ENCODE measurements around the gene HOXA7.

HOXA7 gene

DNA sequence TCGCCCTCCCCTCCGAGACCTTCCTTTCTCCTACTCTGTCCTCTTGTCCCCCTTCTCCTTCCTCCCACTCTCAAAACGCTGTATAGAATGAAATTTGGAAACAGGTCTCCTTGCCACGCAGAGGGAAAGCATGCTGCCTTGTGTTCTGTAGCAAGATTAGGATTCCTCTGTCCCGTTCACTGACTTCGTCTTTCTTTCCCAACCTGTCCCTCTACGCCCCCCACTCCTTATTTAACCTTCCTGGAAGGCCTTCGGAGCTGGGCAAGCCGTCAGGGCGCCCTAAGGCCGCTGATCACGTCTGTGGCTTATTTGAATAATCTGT, 7.5 kb upstream of the HOXA7 start:
- peaks cover 56 to 83% of the 10 kb centered on the region in 2 experiments for H3K4me1 ChIP-seq (ENCODE audit: control insufficient read depth in 1 of 2, insufficient read depth in 1 of 2, low read depth in 1 of 2, low read length in 1 of 2)
- H3K27ac ChIP-seq: no peak overlapping the region
- H3K36me3 ChIP-seq: no peaks in the 10 kb centered on the region
- peak overlapping the region; percentile 54 to 68 for H3K4me3 ChIP-seq (ENCODE audit: low read depth in 1 of 2, low read length in 1 of 2)
- H3K27me3 ChIP-seq: peaks cover 100% of the 10 kb centered on the region
- TF ChIP-seq, protein P1, sequence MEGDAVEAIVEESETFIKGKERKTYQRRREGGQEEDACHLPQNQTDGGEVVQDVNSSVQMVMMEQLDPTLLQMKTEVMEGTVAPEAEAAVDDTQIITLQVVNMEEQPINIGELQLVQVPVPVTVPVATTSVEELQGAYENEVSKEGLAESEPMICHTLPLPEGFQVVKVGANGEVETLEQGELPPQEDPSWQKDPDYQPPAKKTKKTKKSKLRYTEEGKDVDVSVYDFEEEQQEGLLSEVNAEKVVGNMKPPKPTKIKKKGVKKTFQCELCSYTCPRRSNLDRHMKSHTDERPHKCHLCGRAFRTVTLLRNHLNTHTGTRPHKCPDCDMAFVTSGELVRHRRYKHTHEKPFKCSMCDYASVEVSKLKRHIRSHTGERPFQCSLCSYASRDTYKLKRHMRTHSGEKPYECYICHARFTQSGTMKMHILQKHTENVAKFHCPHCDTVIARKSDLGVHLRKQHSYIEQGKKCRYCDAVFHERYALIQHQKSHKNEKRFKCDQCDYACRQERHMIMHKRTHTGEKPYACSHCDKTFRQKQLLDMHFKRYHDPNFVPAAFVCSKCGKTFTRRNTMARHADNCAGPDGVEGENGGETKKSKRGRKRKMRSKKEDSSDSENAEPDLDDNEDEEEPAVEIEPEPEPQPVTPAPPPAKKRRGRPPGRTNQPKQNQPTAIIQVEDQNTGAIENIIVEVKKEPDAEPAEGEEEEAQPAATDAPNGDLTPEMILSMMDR (IDR thresholded peaks at IDR 0.05): no peak
- no peaks in the 10 kb centered on the region for H3K9me3 ChIP-seq

DNA sequence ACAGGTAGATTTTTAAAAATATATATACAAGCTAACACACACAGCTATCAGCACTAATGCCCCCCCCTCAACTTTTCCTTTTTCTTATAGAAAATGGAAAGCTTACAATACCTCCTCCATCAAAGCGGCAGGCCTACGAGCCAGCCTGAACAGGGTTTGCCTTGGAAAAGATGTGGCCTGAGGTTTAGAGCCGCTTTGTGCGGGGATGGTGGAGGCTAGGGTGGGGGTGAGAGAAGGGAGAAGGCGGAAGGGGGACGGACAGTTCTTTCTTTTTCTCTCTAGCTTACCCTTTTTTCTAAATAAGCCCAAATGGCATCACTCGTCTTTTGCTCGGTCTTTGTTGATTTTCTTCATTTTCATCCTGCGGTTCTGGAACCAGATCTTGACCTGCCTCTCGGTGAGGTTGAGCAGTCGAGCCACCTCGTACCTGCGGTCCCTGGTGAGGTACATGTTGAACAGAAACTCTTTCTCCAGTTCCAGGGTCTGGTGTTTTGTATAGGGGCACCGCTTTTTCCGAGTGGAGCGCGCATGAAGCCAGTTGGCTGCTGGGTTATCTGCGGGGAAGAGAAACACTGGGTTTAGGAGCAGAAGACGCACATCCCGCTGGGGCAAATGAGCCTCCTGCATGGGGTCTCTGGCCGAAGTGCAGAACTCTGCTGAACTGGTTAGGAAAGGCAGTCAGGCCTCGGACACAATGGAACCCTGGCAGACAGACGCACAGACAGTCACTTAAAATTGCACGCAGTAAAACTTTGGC, 7.0 kb upstream of the HOXA7 start:
- Histone ChIP-seq H3K4me1 (ENCODE audit: control insufficient read depth in 1 of 2, insufficient read depth in 1 of 2, low read depth in 1 of 2, low read length in 1 of 2) (peaks cover 56 to 83% of the 10 kb centered on the region in 2 experiments), H3K9me3 (no peaks in the 10 kb centered on the region), H3K36me3 (no peaks in the 10 kb centered on the region), H3K4me3 (ENCODE audit: low read depth in 1 of 2, low read length in 1 of 2) (peak overlapping the region in 1 of 2 experiments; percentile 68), H3K27me3 (peaks cover 100% of the 10 kb centered on the region), H3K27ac (no peak overlapping the region)
- TF ChIP-seq, protein P1 (IDR thresholded peaks at IDR 0.05): no peak

DNA sequence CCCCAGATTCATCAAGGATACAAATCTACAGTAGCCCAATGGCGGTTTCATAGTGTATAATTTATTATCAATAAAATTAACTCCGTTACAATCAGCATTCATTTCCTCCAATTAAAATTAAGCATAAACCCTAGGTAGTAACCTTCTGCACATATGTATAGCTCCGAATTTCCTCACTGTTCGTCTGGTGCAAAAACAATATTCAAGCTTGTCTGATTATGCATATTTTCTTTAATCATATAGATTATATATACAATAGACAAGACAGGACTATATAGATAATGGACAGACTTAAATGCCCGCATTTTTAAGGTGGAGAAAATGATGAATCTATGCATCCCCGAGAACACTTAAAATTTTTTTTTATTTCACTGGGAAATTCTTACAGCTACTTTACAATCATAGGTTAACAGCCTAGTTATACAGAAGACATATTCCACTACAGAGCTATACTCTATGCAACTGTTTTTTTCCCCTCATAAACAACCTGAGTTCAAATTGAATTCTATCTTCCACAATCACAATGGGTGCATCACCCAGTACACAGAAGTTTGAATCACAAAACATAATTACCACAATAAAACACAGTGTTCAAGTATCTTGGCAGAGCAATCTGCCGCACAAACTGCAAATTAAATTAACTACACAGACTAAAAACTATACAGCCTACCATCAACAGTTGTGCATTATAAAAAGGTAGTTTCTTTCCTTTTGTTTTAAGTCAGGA, 6.2 kb upstream of the HOXA7 start:
- no peak overlapping the region for H3K27ac ChIP-seq
- H3K4me1 ChIP-seq (ENCODE audit: control insufficient read depth in 1 of 2, insufficient read depth in 1 of 2, low read depth in 1 of 2, low read length in 1 of 2): peaks cover 56 to 82% of the 10 kb centered on the region in 2 experiments
- TF ChIP-seq, protein P1 (IDR thresholded peaks at IDR 0.05): no peak
- H3K4me3 ChIP-seq (ENCODE audit: low read depth in 1 of 2, low read length in 1 of 2): no peak overlapping the region
- H3K27me3 ChIP-seq: peaks cover 100% of the 10 kb centered on the region
- H3K36me3 ChIP-seq: no peaks in the 10 kb centered on the region
- H3K9me3 ChIP-seq: no peaks in the 10 kb centered on the region

DNA sequence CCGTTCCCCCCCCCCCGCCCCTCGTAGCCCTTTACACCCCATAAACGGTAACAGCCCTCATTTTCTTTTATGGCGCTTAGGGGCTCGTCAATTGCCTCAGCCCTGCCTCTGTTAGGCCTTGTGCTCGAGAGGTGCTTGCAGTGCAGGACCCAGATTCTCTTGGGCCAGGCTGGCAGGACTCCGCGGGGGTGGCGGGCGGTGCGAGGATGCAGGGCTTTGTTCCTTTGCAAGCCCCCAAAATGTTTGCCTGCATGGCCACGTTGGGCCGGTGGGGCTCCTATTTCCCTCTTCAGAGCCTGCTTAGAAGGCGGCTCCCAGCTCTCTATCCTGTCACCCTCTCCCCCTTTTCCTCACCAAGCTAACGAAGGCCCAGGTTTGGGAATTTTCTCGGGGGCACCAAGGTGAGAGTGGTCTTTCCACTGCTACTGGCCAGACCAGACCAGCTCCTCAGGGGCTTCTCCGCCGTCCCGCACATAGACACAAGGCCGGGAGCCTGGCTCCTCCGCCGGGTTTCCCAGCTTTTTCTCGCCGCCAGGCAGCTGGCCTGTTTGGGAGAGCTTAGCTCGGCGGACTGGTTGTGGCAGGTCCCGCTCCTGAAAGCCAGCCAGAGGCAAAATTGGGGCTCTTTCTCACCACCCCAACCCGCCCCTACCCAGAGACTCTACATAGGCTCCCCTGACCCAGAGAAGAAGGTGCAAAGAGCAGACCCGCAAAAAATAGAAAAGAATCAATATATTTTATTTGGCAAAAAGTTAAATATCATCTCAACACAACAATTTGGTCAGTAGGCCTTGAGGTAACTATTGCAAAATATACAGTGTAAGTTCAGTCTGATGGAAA, 5.5 kb upstream of the HOXA7 start:
- Histone ChIP-seq H3K27ac (peak overlapping the region; percentile 40), H3K9me3 (no peaks in the 10 kb centered on the region), H3K36me3 (no peaks in the 10 kb centered on the region), H3K4me3 (ENCODE audit: low read depth in 1 of 2, low read length in 1 of 2) (peak overlapping the region in 1 of 2 experiments; percentile 85), H3K27me3 (peaks cover 100% of the 10 kb centered on the region), H3K4me1 (ENCODE audit: control insufficient read depth in 1 of 2, insufficient read depth in 1 of 2, low read depth in 1 of 2, low read length in 1 of 2) (peaks cover 54 to 78% of the 10 kb centered on the region in 2 experiments)
- TF ChIP-seq, protein P1 (IDR thresholded peaks at IDR 0.05): no peak

DNA sequence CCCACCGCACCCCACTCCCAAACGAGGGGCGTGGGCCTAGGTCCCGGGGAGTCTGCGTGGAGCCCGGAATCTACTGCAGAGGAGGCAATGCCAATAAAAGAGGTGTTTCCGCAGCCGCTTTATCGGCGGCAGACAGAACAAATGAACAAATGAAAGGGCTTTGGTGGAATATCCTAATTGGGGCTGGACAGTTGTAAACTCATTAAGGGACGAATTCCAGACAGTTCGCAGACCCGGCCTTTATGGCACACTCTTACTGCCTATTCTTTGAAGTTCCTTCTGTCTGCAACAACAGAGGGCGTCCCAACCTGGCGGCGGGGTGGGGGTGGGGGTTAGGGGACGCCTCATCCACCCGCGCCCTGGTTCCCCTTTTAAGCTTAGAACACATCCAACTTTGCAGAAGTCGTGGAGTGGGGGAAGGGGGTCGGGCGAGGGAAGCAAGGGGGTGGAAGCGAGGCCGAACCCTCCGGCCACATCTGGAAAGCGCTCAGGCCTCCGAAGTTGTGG, 4.8 kb upstream of the HOXA7 start:
- TF ChIP-seq, protein P1 (IDR thresholded peaks at IDR 0.05): peak; percentile 53
- H3K36me3 ChIP-seq: no peaks in the 10 kb centered on the region
- no peaks in the 10 kb centered on the region for H3K9me3 ChIP-seq
- peak overlapping the region; percentile 40 for H3K27ac ChIP-seq
- peaks cover 51 to 78% of the 10 kb centered on the region in 2 experiments for H3K4me1 ChIP-seq (ENCODE audit: control insufficient read depth in 1 of 2, insufficient read depth in 1 of 2, low read depth in 1 of 2, low read length in 1 of 2)
- H3K4me3 ChIP-seq (ENCODE audit: low read depth in 1 of 2, low read length in 1 of 2): peak overlapping the region; percentile 74 to 85
- peaks cover 100% of the 10 kb centered on the region for H3K27me3 ChIP-seq
